Esophagus squamous epithelium (tissue), 5 donors: ENCODE data around the gene TPM2. TPM values are rescaled to one million over a fixed set of nuclear protein-coding genes. Genes with fewer than 3 reads are reported as not detected.
A peak's percentile ranks its signal among the peaks of the same experiment; 100 is the strongest.

ENCODE experiments used
- DNase-seq: peaks from one replicate; lab custom pipeline; 2025; lab: John Stamatoyannopoulos, UW
- H3K27ac ChIP-seq, 4 donors: fragments of 200-600 bp; sonication (generic); one replicate each; pipeline ENCODE4 v1.5.1; 2016 to 2019; ENCODE audit warnings: mild to moderate bottlenecking in 1 of 4
- H3K27me3 ChIP-seq, 4 donors: fragments of 200-600 bp; sonication (generic); 1 replicate in 3 of 4; 2 replicates in 1 of 4; pipeline versions ENCODE4 v1.5.1 to v1.6.0; 2017 to 2021; ENCODE audit warnings: antibody characterized with exemption in 1 of 4
- H3K36me3 ChIP-seq, 3 donors: fragments of 200-600 bp; sonication (generic); one replicate each; pipeline ENCODE4 v1.5.1; 2016 to 2019
- H3K4me1 ChIP-seq, 3 donors: fragments of 200-600 bp; sonication (generic); one replicate each; pipeline ENCODE4 v1.5.1; 2017 to 2019
- H3K4me3 ChIP-seq, 4 donors: fragments of 200-600 bp; sonication (generic); 1 replicate in 3 of 4; 2 replicates in 1 of 4; pipeline ENCODE4 v1.5.1; 2016 to 2019; ENCODE audit warnings: mild to moderate bottlenecking in 2 of 4, moderate library complexity in 1 of 4
- H3K9me3 ChIP-seq, 3 donors: fragments of 200-600 bp; sonication (generic); one replicate each; pipeline ENCODE4 v1.5.1; 2016 to 2019
- CTCF ChIP-seq, 6 experiments: fragments of 450-650 bp in 4 of 6; fragments of 200-600 bp in 2 of 6; sonication (generic) in 2 of 6; IDR thresholded peaks; one replicate each; pipeline ENCODE4 v1.5.1; 2016 to 2019; ENCODE audit warnings: antibody characterized with exemption in 6 of 6, mild to moderate bottlenecking in 4 of 6, moderate library complexity in 4 of 6
- POLR2A ChIP-seq, 4 donors: fragments of 450-650 bp; IDR thresholded peaks; one replicate each; pipeline ENCODE4 v1.6.1; 2017; ENCODE audit warnings: antibody characterized with exemption in 4 of 4, mild to moderate bottlenecking in 4 of 4, moderate library complexity in 3 of 4
- WGBS, 2 donors: methylation state at CpG; one replicate each; pipeline ENCODE4 v1.1.5; 2018; 5-methylcytosine and 5-hydroxymethylcytosine counted together
- intact Hi-C: fragments of 100-400 bp; cut with DNase I; formaldehyde crosslinking; loops from one replicate; pipeline ENCODE4 v1.15.0; 2022
- total RNA-seq, 4 donors: library from RNA; depleted of rRNA; stranded (reverse); fragments of >200 nt; gene quantifications; one replicate each; pipeline ENCODE4 v1.1.0, GENCODE V29; 2016
- donor health status: DM: yes; HTN: yes; CAD: no.

TPM2 gene
- total RNA-seq, 4 donors from 2014 or later, result 80.8 to 1,148 (median 217) TPM

- Histone ChIP-seq H3K9me3 (no peaks in the 10 kb centered on the region), H3K4me3 (peak overlapping the region; percentile 49 to 76 (median 65)), H3K27ac (peak overlapping the region; percentile 74 to 92 (median 88)), H3K27me3 (peaks cover 0 to 6% (median 0%) of the 10 kb centered on the region in 4 donors), H3K4me1 (peaks cover 0 to 41% (median 5%) of the 10 kb centered on the region in 3 donors), H3K36me3 (peaks cover 0 to 19% (median 0%) of the 10 kb centered on the region in 3 donors)
- TF ChIP-seq POLR2A (IDR thresholded peaks at IDR 0.05), result no peak
- TF ChIP-seq CTCF (IDR thresholded peaks at IDR 0.05), result no peak
- no peak for DNase-seq
- WGBS, 2 donors, result 37 to 54% methylated on average over 9 to 10 of the region's 12 CpGs
- intact Hi-C loops, result loop anchor here (10.0 kb wide), 1 partner anchor 84 kb away; the partner anchor contains the start of gene TESK1
These were observed 875 bp downstream of the TPM2 start for GRCh38 chr9:35688558-35689541.

DNA sequence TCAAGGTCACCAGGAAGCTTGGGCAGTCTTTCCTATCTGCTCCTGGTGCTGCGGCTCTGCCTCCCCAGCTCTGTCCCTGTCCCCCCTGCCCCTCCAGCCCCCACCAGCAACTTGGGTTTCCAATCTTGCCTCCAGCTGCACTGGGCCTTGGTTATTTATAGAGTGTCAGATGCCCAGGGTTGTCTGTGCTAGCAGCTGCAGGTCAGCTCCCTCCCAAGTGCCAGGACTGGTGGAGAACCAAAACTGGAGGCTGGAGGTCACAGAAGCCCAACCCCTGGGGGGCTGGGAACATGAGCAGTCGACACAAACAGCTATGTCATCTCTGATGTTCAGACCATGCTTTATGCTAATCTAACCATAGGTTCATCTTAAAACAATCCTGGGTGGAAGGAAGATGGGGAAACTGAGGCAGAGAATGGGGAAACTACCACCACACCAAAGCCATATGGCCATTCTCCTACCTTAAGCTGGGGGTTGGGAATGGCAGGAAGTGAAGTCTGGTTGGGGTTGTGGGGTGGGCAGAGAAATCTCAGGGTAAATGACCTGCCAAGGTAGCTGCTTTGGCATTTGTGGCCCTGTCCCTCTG lies 1.7 kb downstream of the TPM2 start:
- peaks cover 0 to 27% (median 0%) of the 10 kb centered on the region in 3 donors for H3K36me3 ChIP-seq
- H3K4me1 ChIP-seq, result peaks cover 0 to 44% (median 5%) of the 10 kb centered on the region in 3 donors
- DNase-seq, result no peak
- peak overlapping the region; percentile 49 to 76 (median 65) for H3K4me3 ChIP-seq
- 60 to 80% methylated on average over 1 to 2 of the region's 2 CpGs for WGBS, 2 donors
- H3K27ac ChIP-seq, result peak overlapping the region; percentile 44 to 92 (median 88)
- peaks cover 0 to 6% (median 0%) of the 10 kb centered on the region in 4 donors for H3K27me3 ChIP-seq
- intact Hi-C loops, result loop anchor here (10.0 kb wide), 1 partner anchor 83 kb away; the partner anchor contains the start of gene TESK1
- TF ChIP-seq CTCF (IDR thresholded peaks at IDR 0.05) (no peak), POLR2A (IDR thresholded peaks at IDR 0.05) (no peak)
- no peaks in the 10 kb centered on the region for H3K9me3 ChIP-seq

GRCh38 chr9:35687306-35687705 lies 2.4 kb downstream of the TPM2 start:
- no peak for DNase-seq
- Histone ChIP-seq H3K27me3 (peaks cover 0 to 6% (median 0%) of the 10 kb centered on the region in 4 donors), H3K4me3 (peak overlapping the region; percentile 49 to 76 (median 65)), H3K9me3 (no peaks in the 10 kb centered on the region), H3K36me3 (peaks cover 0 to 34% (median 0%) of the 10 kb centered on the region in 3 donors), H3K4me1 (peaks cover 0 to 52% (median 5%) of the 10 kb centered on the region in 3 donors), H3K27ac (peak overlapping the region; percentile 44 to 92 (median 88))
- 61 to 80% methylated on average over 2 of the region's 2 CpGs for WGBS, 2 donors
- intact Hi-C loops, result loop anchor here (10.0 kb wide), 1 partner anchor 83 kb away; the partner anchor contains the start of gene TESK1
- TF ChIP-seq CTCF (IDR thresholded peaks at IDR 0.05) (no peak), POLR2A (IDR thresholded peaks at IDR 0.05) (no peak)

DNA sequence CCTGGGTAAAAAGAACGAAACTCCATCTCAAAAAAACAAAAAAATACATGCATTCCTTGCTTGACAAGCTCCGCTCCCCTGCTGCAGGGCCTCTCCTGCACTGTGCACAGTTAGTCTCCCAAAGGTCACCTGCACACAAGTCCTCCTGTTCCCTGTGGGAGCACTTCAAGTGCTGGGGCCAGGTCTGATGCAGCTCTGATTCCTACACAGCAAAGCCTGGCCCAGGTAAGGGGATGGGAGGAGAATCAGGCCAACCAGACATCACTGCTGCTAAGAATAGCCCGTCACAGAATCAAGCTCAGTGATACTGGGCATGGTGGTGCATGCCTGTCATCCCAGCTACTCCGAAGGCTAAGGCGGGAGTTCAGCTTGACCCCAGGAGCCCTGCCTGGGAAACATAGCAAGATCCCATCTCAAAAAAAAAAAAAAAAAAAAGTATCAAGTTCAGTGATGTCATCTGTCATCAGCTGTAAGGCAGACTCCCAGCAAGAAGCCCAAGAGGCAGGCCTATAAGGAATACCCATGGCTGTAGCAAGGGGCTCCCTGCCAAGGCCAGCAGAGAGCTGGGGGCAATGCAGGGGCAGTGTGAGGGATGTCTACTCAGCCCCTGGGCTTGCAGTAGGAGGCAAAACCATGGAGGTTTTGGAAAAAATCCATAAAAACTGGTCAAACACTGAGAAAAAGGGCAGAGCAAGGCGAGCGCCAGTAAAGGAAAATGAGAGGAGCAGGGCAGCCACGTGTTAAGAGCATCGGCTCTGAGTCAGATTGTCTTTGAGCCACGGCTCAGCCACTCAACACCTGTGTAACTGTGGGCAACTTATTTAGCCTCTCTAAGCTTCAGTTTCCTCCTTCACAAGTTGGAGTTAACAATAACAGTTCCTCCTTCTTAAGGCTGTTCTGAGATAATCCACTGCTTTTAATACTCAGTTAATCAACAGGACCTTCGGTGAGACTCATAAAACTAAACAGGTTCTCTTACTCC lies 3.2 kb downstream of the TPM2 start:
- peak overlapping the region; percentile 37 to 92 (median 88) for H3K27ac ChIP-seq
- H3K36me3 ChIP-seq, result peaks cover 0 to 34% (median 0%) of the 10 kb centered on the region in 3 donors
- H3K4me1 ChIP-seq, result peaks cover 0 to 58% (median 5%) of the 10 kb centered on the region in 3 donors
- intact Hi-C loops, result loop anchor here (10.0 kb wide), 1 partner anchor 82 kb away; the partner anchor contains the start of gene TESK1
- DNase-seq, result no peak
- 65 to 76% methylated on average over 10 of the region's 11 CpGs for WGBS, 2 donors
- TF ChIP-seq CTCF (IDR thresholded peaks at IDR 0.05) (no peak), POLR2A (IDR thresholded peaks at IDR 0.05) (no peak)
- peak overlapping the region; percentile 49 to 76 (median 65) for H3K4me3 ChIP-seq
- H3K9me3 ChIP-seq, result no peaks in the 10 kb centered on the region
- H3K27me3 ChIP-seq, result peaks cover 0 to 6% (median 0%) of the 10 kb centered on the region in 4 donors
